ENCODE data around the gene VWCE. TPM values are rescaled to one million over a fixed set of nuclear protein-coding genes. Genes with fewer than 3 reads are reported as not detected.

VWCE gene
- total RNA-seq, 2 experiments from 2014 or later, result 0.79 to 5.5 TPM

- Histone ChIP-seq H4K20me1 (ENCODE audit: insufficient read depth, low read length) (no peaks in the 10 kb centered on the region), H3K4me1 (ENCODE audit: insufficient read depth, low read length, poor library complexity, severe bottlenecking) (no peaks in the 10 kb centered on the region), H3K9me2 (ENCODE audit: insufficient read depth, low read length) (no peaks in the 10 kb centered on the region), H3K4me3 (ENCODE audit: low read depth, low read length, poor library complexity, severe bottlenecking) (no peak overlapping the region), H3K79me2 (ENCODE audit: insufficient read depth, low read depth, low read length) (no peaks in the 10 kb centered on the region), H3K4me2 (ENCODE audit: low read length) (no peak overlapping the region), H3K27ac (ENCODE audit: low read depth, low read length, poor library complexity, severe bottlenecking) (no peak overlapping the region), H2AFZ (ENCODE audit: low read length) (no peak overlapping the region), H3K36me3 (ENCODE audit: insufficient read depth, low read length) (no peaks in the 10 kb centered on the region), H3K9me3 (ENCODE audit: low read length) (no peaks in the 10 kb centered on the region)
- TF ChIP-seq EZH2phosphoT487 (IDR thresholded peaks at IDR 0.05; ENCODE audit: borderline replicate concordance, low read depth, low read length), result no peak
- no peak for TF ChIP-seq CTCF (conservative IDR thresholded peaks at IDR 0.05; ENCODE audit: low read length)
- ChIA-PET CTCF (ENCODE audit: unreplicated experiment) (no interaction called here), POLR2A (interaction anchor here (0.7 kb wide), 1 partner anchor 84 kb away, joined by 3 read pairs; no protein-coding TSS in a partner anchor)
- intact Hi-C loops (cut with micrococcal nuclease; ENCODE audit: unreplicated experiment), result no loop called here
- no TSS peak for BruUV-seq (replicated peaks)
- DNase-seq (ENCODE audit: low spot score), result no peak
These were observed 24.6 kb downstream of the VWCE start for GRCh38 chr11:61270354-61271076.

- Histone ChIP-seq H3K36me3 (ENCODE audit: insufficient read depth, low read length) (no peaks in the 10 kb centered on the region), H3K4me1 (ENCODE audit: insufficient read depth, low read length, poor library complexity, severe bottlenecking) (no peaks in the 10 kb centered on the region), H3K79me2 (ENCODE audit: insufficient read depth, low read depth, low read length) (no peaks in the 10 kb centered on the region), H3K27ac (ENCODE audit: low read depth, low read length, poor library complexity, severe bottlenecking) (no peak overlapping the region), H3K4me3 (ENCODE audit: low read depth, low read length, poor library complexity, severe bottlenecking) (no peak overlapping the region), H4K20me1 (ENCODE audit: insufficient read depth, low read length) (no peaks in the 10 kb centered on the region), H3K9me3 (ENCODE audit: low read length) (no peaks in the 10 kb centered on the region), H2AFZ (ENCODE audit: low read length) (no peak overlapping the region), H3K4me2 (ENCODE audit: low read length) (no peak overlapping the region), H3K9me2 (ENCODE audit: insufficient read depth, low read length) (no peaks in the 10 kb centered on the region)
- TF ChIP-seq EZH2phosphoT487 (IDR thresholded peaks at IDR 0.05; ENCODE audit: borderline replicate concordance, low read depth, low read length) (no peak), CTCF (conservative IDR thresholded peaks at IDR 0.05; ENCODE audit: low read length) (no peak)
- DNase-seq (ENCODE audit: low spot score), result no peak
- CTCF ChIA-PET (ENCODE audit: unreplicated experiment), result no interaction called here
- intact Hi-C loops (cut with micrococcal nuclease; ENCODE audit: unreplicated experiment), result no loop called here
- POLR2A ChIA-PET, result no interaction called here
- no TSS peak for BruUV-seq (replicated peaks)
These were observed 26.4 kb downstream of the VWCE start for GRCh38 chr11:61268588-61269250.

GRCh38 chr11:61267437-61267841, 27.7 kb downstream of the VWCE start:
- intact Hi-C loops (cut with micrococcal nuclease; ENCODE audit: unreplicated experiment), result no loop called here
- Histone ChIP-seq H3K4me2 (ENCODE audit: low read length) (no peak overlapping the region), H4K20me1 (ENCODE audit: insufficient read depth, low read length) (no peaks in the 10 kb centered on the region), H2AFZ (ENCODE audit: low read length) (no peak overlapping the region), H3K36me3 (ENCODE audit: insufficient read depth, low read length) (no peaks in the 10 kb centered on the region), H3K4me1 (ENCODE audit: insufficient read depth, low read length, poor library complexity, severe bottlenecking) (no peaks in the 10 kb centered on the region), H3K27ac (ENCODE audit: low read depth, low read length, poor library complexity, severe bottlenecking) (no peak overlapping the region), H3K4me3 (ENCODE audit: low read depth, low read length, poor library complexity, severe bottlenecking) (no peak overlapping the region), H3K9me3 (ENCODE audit: low read length) (no peaks in the 10 kb centered on the region), H3K79me2 (ENCODE audit: insufficient read depth, low read depth, low read length) (no peaks in the 10 kb centered on the region), H3K9me2 (ENCODE audit: insufficient read depth, low read length) (no peaks in the 10 kb centered on the region)
- ChIA-PET POLR2A (no interaction called here), CTCF (ENCODE audit: unreplicated experiment) (no interaction called here)
- DNase-seq (ENCODE audit: low spot score), result no peak
- BruUV-seq (replicated peaks), result no TSS peak
- TF ChIP-seq CTCF (conservative IDR thresholded peaks at IDR 0.05; ENCODE audit: low read length) (no peak), EZH2phosphoT487 (IDR thresholded peaks at IDR 0.05; ENCODE audit: borderline replicate concordance, low read depth, low read length) (no peak)

Measured in OCI-LY7 (cell line).